DMS153 treated with DMSO at 0.1 percent for 48 hours (cell line): ENCODE results near the gene FBXO47.

Experiments used
- DNase-seq: peaks from one replicate; lab custom pipeline; 2025; ENCODE audit not compliant: unreplicated experiment; lab: John Stamatoyannopoulos, UW

Gene FBXO47

GRCh38 chr17:38905375-38905774, 61.8 kb downstream of the FBXO47 start:
- DNase-seq, result no peak

- no peak for DNase-seq
Observed at GRCh38 chr17:38904892-38905291, 62.3 kb downstream of the FBXO47 start.

DNA sequence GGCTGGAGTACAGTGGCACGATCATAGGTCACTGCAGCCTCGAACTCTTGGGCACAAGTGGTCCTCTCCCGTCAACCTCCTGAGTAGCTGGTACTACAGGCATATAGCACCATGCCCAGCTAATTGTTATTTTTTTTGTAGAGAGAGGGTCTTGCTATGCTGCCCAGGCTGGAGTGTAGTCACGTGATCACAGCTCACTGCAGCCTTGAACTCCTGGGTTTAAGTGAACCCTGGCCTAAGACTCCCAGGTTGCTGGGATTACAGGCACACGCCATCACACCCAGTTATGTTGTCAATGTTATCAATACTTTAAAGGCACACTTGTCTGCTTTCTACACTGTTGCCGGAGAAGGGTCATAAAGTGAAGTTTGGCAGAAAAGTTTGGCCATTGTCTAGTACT, 63.8 kb downstream of the FBXO47 start:
- DNase-seq, result no peak

DNA sequence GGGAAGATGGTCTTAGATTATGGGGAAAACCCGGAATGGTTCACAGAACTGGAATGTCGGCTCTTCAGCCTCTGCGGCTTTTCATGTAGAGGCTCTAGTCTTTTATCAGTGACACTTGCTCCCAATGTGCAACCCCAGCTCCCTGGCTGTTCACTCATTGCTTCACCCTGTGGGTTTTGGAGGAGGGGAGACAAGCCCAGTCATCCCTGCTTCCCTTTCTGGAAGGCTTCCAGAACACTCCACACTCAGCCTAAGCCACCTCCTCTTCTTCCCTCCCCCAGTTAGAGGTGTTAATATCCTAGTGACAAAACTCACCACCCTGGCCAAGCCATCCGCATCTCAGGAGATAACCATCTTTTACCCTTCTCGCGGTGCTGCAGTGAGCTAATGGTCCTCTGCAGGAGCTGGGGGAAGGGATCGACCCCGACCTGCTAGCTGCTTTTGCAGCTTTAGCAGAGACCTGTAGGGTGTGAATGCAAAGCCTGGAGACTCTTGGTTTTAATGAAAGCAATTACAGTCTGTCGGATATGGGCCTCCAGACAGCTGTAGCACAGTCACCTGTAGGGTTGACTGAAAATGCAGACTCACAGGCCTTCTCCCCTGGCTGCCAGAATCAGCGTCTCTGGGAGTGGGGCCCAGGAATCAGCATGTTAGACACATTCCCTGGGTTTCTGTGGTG, 66.1 kb downstream of the FBXO47 start:
- DNase-seq, result no peak

DNA sequence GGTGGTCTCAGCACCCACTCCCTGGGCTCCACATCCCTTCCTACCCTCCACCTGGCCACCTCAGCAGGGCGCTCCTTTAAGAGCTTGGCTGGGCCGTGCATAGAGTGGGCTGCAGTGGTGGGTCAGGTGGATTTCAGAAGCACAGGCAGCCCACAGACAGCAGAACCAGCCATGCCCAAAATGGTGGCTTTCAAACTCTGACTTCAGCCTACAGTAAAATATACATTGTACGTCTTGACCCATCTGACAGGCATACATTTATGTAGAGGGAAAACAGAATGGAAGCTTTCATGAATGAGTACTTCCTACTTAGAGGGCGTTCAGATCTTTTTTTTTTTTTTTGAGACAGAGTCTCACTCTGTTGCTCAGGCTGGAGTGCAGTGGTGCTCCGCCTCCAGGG, 67.8 kb downstream of the FBXO47 start:
- no peak for DNase-seq

DNA sequence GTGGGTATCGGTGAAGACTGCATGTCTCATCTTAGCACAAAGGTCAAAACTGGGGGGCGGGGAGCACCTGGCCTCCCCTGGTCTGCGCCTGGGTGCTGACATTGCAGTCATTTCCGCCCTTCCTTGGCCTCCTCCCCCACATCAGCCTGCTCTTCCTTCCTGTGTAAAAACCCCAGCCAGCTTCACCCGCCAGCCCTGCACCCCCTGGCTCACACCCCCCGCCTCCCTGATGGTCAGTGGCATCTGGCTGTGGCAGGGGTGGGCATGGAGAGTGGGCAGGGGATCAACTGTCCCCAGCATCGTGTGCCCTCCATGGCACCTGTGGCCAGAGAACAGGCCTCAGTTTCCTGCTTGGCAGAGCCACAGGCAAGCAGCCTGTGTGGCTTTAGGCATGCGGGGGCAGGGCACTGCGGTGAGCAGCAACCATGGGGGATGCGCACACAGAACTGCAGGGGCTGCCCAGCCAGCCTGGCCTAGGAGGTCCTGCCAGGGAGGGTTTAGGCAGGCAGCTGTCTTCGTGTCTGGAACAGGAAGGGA, 68.3 kb downstream of the FBXO47 start:
- no peak for DNase-seq

DNA sequence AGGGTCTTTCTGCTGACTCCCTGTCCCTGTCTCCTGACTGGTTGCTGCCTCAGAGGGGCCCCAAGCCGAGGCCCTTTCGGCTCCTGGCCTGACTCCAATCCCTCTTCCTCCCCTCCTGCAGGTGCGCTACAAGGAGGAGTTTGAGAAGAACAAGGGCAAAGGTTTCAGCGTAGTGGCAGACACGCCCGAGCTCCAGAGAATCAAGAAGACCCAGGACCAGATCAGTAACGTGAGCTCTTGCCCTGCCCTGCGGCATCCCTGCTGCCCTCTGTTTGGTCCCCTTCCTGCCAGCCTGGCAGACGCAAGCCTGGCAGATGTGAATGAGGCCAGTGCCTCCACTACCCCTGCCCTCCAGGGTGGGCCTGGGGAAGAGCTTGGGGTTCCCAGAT, 68.9 kb downstream of the FBXO47 start:
- no peak for DNase-seq

DNA sequence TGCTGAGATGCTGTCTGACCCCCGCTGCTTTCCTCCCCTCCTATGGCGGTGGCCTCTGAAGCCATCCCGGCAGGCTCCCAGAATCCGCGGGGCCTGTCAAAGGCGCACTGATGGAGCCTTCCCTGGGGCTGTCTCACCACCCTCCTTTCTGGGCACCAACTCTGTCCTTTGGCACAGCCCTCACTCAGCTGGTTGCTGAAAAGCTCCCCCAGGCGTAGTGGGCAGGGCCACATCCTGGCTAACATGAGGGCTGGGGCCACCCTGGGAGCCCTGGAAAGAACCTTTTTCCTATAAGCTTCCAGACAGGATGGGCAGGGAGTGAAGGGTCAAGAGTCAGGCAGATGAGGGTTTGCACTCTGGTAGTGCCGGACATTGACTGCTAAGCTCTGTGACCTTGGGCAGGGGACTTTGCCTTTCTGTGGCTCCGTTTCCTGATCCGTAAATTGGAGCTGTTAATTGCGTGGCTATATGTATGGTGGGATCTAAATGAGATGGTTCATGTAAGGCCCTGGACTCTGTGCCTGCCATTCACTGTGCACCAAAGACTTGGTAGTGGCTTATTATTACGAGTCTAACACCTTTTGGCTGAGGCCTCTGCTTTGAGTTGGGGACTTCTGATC, 69.4 kb downstream of the FBXO47 start:
- DNase-seq, result no peak

- DNase-seq, result no peak
Observed at GRCh38 chr17:38897176-38897575, 70.0 kb downstream of the FBXO47 start.

DNA sequence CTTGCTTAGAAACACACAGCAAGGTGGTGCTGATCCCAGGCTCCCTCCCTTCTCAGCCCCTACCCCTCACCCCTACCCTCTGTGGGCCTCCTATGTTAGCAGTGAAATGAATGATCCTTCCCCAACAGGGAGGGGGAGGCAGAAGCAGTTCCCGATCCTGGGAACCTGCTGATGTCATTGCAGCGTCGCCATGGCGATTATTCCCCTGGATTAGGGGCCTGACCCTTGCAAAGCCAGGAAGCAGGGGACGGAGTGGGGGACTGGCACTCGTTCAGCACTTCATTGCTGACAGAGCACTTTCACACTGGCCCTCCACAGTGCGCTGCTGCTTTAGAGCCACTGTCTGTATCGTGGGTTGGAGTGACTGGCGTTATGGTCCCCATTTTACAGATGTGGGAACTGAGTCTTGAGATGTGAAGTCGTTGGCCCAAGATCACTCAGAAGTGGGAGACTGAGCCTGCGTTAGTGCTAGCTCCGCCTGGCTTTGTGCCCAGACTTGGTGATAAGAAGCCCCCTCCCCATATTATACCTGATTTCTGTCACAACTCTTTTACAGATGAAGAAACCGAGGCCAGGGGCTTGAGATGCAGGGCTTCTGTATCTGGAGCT, 70.8 kb downstream of the FBXO47 start:
- DNase-seq, result no peak

DNA sequence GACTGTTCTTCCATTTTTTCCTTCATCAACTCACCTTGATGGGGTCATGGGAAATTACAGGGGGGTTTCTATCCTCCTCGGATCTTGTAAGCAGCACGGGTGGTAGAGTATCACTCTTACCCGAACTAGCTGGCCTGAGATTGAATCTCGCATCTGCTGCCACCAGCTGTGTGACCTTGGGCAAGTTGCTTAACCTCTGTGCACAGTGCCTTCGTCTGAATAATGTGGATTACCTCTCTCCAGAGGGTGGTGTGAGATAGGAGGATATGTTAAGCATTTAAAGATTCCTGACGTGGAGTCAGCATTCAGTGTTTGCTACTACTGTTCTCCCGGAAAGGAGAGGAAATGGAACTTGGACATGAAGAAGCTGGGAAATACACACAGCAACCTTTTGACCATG, 72.9 kb downstream of the FBXO47 start:
- no peak for DNase-seq

- no peak for DNase-seq
Observed at GRCh38 chr17:38893607-38894006, 73.6 kb downstream of the FBXO47 start.

- DNase-seq, result no peak
Observed at GRCh38 chr17:38893113-38893512, 74.1 kb downstream of the FBXO47 start.

GRCh38 chr17:38892620-38893019, 74.6 kb downstream of the FBXO47 start:
- DNase-seq, result no peak

- DNase-seq, result no peak
Observed at GRCh38 chr17:38892083-38892482, 75.1 kb downstream of the FBXO47 start.

DNA sequence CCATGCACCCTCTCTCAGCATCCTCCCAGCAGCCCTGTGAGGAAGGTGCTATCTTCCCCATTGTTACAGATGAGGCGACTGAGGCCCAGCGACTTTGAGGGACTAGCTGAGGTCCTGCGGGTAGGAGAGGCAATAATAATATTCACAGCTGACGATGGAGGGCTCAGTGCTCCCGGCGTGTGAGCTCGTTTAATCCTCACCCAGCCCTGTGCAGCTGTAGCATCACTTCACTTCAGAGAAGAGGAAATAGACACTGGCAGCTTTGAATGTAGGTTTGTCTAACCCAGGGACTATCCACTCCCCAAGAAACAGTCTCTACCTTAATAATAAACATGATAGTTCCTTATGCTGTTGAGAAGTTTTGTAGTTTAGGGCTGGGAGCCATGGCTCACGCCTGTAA, 75.8 kb downstream of the FBXO47 start:
- DNase-seq, result no peak

- no peak for DNase-seq
Observed at GRCh38 chr17:38890410-38890746, 76.8 kb downstream of the FBXO47 start.

GRCh38 chr17:38889745-38890409, 77.3 kb downstream of the FBXO47 start:
- no peak for DNase-seq

DNA sequence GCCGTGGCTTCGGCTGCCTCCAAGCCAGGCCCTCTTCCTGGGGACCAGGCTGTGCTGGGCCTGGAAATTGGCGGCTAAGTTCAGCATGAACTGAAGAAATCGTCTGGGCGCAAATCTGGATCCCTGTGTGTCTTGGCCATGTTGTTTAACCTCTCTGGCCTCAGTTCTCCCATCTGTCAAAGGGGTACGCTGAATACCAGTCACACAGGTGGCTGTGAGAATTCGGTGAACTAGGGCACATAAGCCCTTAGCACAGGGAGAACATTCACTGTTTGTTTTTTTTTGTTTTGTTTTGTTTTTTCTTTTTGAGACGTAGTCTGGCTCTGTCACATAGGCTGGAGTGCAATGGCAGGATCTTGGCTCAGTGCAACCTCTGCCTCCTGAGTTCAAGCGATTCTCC, 78.4 kb downstream of the FBXO47 start:
- DNase-seq, result no peak

GRCh38 chr17:38886643-38887010, 80.6 kb downstream of the FBXO47 start:
- DNase-seq, result no peak
